ENCODE measurements around the gene MYO9B. TPM values are rescaled to one million over a fixed set of nuclear protein-coding genes. Genes with fewer than 3 reads are reported as not detected.
"Not testable (repeated sequence)": the region's sequence is repeated elsewhere in the genome, so short reads cannot be mapped to it uniquely, and the experiment has no call there.

Gene MYO9B
- total RNA-seq, 2 donors from 2014 or later, result 79.4 to 96.8 TPM

GRCh38 chr19:17158584-17158983 is 83.0 kb downstream of the MYO9B start:
- H3K9ac ChIP-seq (ENCODE audit: extremely low read depth, low read length, poor library complexity, severe bottlenecking), result no peak overlapping the region
- no peak overlapping the region for H3K4me3 ChIP-seq (ENCODE audit: low read length)
- H3K27me3 ChIP-seq (ENCODE audit: control insufficient read depth, insufficient read depth, low read length, poor library complexity, severe bottlenecking), result no peaks in the 10 kb centered on the region
- Mint-ChIP-seq H3K27me3 (ENCODE audit: insufficient read depth) (no peaks in the 10 kb centered on the region), H3K36me3 (ENCODE audit: low read depth) (peaks cover 72% of the 10 kb centered on the region), H3K4me1 (no peaks in the 10 kb centered on the region), H3K27ac (no peak overlapping the region), H3K4me3 (no peak overlapping the region), H3K9me3 (peaks cover 14% of the 10 kb centered on the region)
- H3K9me3 ChIP-seq (ENCODE audit: control insufficient read depth, low read length), result peaks cover 14% of the 10 kb centered on the region
- H3K27ac ChIP-seq (ENCODE audit: low read depth, low read length), result no peak overlapping the region
- no peaks in the 10 kb centered on the region for H3K4me1 ChIP-seq (ENCODE audit: control insufficient read depth, insufficient read depth, low read length)
- peaks cover 48% of the 10 kb centered on the region for H3K36me3 ChIP-seq (ENCODE audit: control insufficient read depth, insufficient read depth, low read length)
- DNase-seq, result no peak
- no peak for TF ChIP-seq CTCF (conservative IDR thresholded peaks at IDR 0.05)
- 83 to 89% methylated on average over 4 to 15 of the region's 15 CpGs for WGBS, 2 experiments (ENCODE audit: insufficient coverage in 1 of 2, insufficient read length in 1 of 2)

DNA sequence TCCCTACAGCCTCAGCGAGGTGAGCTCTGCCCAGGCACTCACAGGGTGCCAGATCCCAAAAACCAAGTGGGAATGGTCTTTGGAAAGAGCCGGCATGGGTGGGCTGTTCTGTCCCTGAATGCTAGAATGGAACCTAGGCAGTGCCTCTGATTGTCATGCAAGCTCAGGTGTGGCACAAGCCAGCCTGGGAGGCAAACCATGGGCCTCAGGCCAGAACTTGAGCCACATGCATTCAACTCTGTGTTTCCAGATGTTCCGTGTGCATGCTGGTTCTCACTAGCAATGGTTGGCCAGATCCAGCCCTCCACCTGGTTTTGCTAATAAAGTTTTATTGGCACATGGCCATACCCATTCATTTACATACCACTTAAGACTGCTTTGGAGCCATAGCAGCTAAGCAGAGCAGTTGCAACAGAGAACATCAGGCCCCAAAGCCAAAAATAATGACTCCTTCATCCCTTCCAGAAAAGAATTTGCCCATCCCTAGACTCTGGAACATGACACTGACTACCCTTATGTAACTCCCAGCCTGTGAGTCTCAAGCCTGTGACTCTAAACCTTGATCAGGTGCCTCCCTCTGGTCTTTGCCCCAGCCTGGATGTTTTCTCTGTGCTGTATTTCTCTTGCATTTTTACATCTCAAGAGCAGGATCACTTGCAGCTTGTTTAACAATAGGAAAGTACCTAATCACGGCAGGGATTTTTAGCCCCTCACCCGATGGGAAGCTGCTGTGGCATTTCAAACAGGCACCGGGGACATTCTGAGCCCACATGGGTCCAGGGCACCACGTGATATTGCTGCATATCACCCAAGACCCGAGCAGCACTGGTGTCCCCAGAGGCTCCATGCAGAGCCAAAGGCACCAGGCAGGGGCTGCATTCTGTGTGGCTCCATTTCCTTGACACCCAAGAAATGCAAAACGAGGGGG is 84.2 kb downstream of the MYO9B start:
- H3K9me3 Mint-ChIP-seq, result peaks cover 18% of the 10 kb centered on the region
- H3K27me3 ChIP-seq (ENCODE audit: control insufficient read depth, insufficient read depth, low read length, poor library complexity, severe bottlenecking), result no peaks in the 10 kb centered on the region
- peaks cover 47% of the 10 kb centered on the region for H3K36me3 ChIP-seq (ENCODE audit: control insufficient read depth, insufficient read depth, low read length)
- no peaks in the 10 kb centered on the region for H3K4me1 Mint-ChIP-seq
- peaks cover 72% of the 10 kb centered on the region for H3K36me3 Mint-ChIP-seq (ENCODE audit: low read depth)
- no peak overlapping the region for H3K9ac ChIP-seq (ENCODE audit: extremely low read depth, low read length, poor library complexity, severe bottlenecking)
- H3K27ac ChIP-seq (ENCODE audit: low read depth, low read length), result no peak overlapping the region
- no peaks in the 10 kb centered on the region for H3K4me1 ChIP-seq (ENCODE audit: control insufficient read depth, insufficient read depth, low read length)
- H3K9me3 ChIP-seq (ENCODE audit: control insufficient read depth, low read length), result peaks cover 18% of the 10 kb centered on the region
- no peaks in the 10 kb centered on the region for H3K27me3 Mint-ChIP-seq (ENCODE audit: insufficient read depth)
- no peak overlapping the region for H3K4me3 Mint-ChIP-seq
- peak; percentile 90 for DNase-seq
- WGBS, 2 experiments (ENCODE audit: insufficient coverage in 1 of 2, insufficient read length in 1 of 2), result 55 to 69% methylated on average over 8 to 9 of the region's 9 CpGs
- TF ChIP-seq CTCF (conservative IDR thresholded peaks at IDR 0.05), result no peak
- H3K4me3 ChIP-seq (ENCODE audit: low read length), result no peak overlapping the region
- peak overlapping the region; percentile 44 for H3K27ac Mint-ChIP-seq

GRCh38 chr19:17160908-17161307 is 85.3 kb downstream of the MYO9B start:
- 95 to 97% methylated on average over 12 to 17 of the region's 18 CpGs for WGBS, 2 experiments (ENCODE audit: insufficient coverage in 1 of 2, insufficient read length in 1 of 2)
- H3K36me3 Mint-ChIP-seq (ENCODE audit: low read depth), result peaks cover 74% of the 10 kb centered on the region
- Histone ChIP-seq H3K4me1 (ENCODE audit: control insufficient read depth, insufficient read depth, low read length) (no peaks in the 10 kb centered on the region), H3K27ac (ENCODE audit: low read depth, low read length) (no peak overlapping the region), H3K36me3 (ENCODE audit: control insufficient read depth, insufficient read depth, low read length) (peaks cover 49% of the 10 kb centered on the region), H3K9ac (ENCODE audit: extremely low read depth, low read length, poor library complexity, severe bottlenecking) (no peak overlapping the region), H3K9me3 (ENCODE audit: control insufficient read depth, low read length) (peaks cover 18% of the 10 kb centered on the region), H3K27me3 (ENCODE audit: control insufficient read depth, insufficient read depth, low read length, poor library complexity, severe bottlenecking) (no peaks in the 10 kb centered on the region), H3K4me3 (ENCODE audit: low read length) (no peak overlapping the region)
- no peak overlapping the region for H3K4me3 Mint-ChIP-seq
- H3K4me1 Mint-ChIP-seq, result no peaks in the 10 kb centered on the region
- TF ChIP-seq CTCF (conservative IDR thresholded peaks at IDR 0.05), result no peak
- H3K9me3 Mint-ChIP-seq, result peaks cover 18% of the 10 kb centered on the region
- no peak for DNase-seq
- H3K27me3 Mint-ChIP-seq (ENCODE audit: insufficient read depth), result no peaks in the 10 kb centered on the region
- no peak overlapping the region for H3K27ac Mint-ChIP-seq

GRCh38 chr19:17162131-17162530 is 86.6 kb downstream of the MYO9B start:
- H3K4me3 ChIP-seq (ENCODE audit: low read length); H3K27ac ChIP-seq (ENCODE audit: low read depth, low read length); H3K27ac Mint-ChIP-seq; H3K4me1 ChIP-seq (ENCODE audit: control insufficient read depth, insufficient read depth, low read length); H3K9ac ChIP-seq (ENCODE audit: extremely low read depth, low read length, poor library complexity, severe bottlenecking); H3K27me3 Mint-ChIP-seq (ENCODE audit: insufficient read depth); H3K4me1 Mint-ChIP-seq; H3K27me3 ChIP-seq (ENCODE audit: control insufficient read depth, insufficient read depth, low read length, poor library complexity, severe bottlenecking); H3K4me3 Mint-ChIP-seq; DNase-seq: not testable (repeated sequence)
- Histone ChIP-seq H3K36me3 (ENCODE audit: control insufficient read depth, insufficient read depth, low read length) (peaks cover 52% of the 10 kb centered on the region), H3K9me3 (ENCODE audit: control insufficient read depth, low read length) (peaks cover 18% of the 10 kb centered on the region)
- 92 to 100% methylated on average over 10 to 14 of the region's 14 CpGs for WGBS, 2 experiments (ENCODE audit: insufficient coverage in 1 of 2, insufficient read length in 1 of 2)
- H3K36me3 Mint-ChIP-seq (ENCODE audit: low read depth), result peaks cover 70% of the 10 kb centered on the region
- H3K9me3 Mint-ChIP-seq, result peaks cover 18% of the 10 kb centered on the region
